UCSD-AML1 (cell line): ENCODE measurements around the gene NSDHL.
"Not testable (repeated sequence)": the region's sequence is repeated elsewhere in the genome, so short reads cannot be mapped to it uniquely, and the experiment has no call there.

Source experiments
- DNase-seq: peaks from one replicate; lab custom pipeline; 2025; ENCODE audit not compliant: unreplicated experiment; lab: John Stamatoyannopoulos, UW

NSDHL gene

DNA sequence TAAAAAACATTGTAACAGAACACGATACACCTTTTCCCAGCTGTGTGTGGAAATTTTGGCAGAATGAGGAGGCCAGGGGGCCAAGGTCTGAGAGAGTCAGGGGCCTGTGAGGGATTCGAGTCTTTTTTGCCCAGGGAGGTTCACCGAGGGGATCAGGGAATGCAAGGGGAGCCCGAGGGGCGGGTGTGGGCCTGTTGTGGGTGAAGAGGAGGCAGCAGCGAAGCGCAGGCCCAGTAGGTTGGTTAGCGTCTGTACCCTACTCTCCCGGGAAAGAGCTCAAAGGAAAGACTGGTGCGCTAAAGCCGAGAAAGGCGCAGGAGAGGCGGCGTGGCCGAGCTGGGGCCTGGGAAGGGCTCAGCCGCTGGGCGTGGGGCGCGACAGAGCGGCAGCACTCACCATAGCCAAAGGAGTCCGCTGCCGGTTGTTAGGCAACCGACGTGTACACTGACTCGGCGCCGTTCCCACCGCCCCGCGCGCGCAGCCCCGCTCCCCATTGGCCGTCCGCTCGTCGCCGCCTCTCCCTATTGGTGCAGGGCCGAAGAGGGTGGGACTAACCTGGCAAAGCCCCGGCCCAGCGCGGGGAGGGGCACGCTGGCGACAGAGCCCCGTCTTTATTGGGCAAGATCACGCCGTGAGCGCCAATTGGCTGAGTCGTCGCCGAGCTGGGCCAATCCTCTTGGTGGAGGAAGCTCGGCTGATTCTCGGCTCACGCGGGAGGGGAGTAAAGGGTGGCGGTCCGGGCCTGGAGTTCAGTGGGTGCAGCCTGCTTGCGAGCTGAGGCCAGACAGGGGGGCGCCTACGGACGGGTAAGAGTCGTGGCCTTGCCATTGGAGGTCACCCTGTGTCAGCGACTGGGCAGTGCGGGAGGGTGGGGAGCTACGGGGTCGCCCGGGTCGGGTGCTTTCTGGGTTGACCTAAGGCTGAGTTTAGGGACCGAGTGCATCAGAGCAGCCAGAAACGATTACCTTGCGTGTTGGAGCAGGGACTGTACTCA lies at the start of gene NSDHL, which contains the start of gene CETN2:
Gene NSDHL (plus strand): TSS at position 752 of the 994 bp plus-strand sequence. CDS start 15,262 bp downstream, outside the sequence.
Gene CETN2 (minus strand): TSS at position 446 of the 994 bp plus-strand sequence. CDS start 47 bp downstream, at position 399.
- DNase-seq = peak; percentile 91

DNA sequence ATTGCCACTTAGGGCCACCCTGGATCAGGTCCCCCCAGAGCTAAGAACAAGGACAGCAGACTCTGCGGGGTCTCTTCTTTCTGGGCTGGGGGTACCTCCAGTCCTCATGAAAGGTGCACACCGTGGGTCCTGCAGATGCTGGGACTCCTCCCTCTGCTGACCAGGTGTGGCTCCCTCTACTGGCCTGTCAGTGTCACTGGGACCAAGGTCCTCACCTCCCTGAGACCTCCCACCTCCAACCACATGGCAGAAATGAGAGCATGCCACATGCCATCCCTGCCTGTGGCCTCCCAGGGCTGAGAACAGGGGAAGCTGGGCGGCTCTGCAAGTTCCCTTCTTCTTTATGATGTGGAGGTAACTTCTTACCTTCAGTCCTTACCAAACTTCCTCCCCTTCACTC lies 43.8 kb upstream of the NSDHL start:
- not testable (repeated sequence) for DNase-seq

DNA sequence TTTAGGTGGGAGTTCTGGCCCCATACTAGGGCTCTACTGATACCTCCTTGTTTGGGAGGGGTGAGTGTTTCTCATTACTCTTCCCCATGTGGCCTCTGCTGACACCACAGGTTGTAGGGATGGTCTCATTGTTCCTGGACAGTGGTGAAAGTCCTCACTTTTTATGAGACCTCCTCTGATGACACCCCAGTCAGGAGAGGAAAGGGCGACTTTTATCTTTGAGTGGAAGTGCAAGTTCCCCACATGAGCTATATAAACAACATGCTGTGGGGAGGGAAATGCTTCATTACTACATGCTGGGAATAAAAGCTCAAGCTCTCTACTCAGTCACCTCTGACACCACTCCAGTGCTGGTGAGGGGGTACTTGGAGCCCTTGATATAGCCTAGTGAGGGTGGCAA lies 31.9 kb upstream of the NSDHL start:
- DNase-seq = no peak

DNA sequence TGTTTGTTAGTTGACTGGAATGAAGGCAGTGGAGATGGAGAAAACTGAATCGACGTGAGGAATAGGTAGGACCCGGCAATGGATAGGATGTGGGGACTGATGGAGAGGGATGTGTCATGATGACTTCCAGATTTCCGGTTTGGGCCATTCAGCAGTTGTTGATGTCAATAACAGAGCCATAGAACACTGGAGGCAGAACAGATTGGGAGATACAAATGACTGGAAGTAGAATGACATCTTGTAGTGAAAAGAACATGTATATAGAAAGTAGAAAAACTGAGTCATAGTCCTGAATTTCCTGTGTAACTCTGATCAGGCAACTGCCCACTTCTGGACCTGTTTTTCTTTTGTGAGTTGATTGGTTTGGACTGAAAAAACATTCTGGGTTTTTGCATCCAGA lies 24.8 kb upstream of the NSDHL start:
- DNase-seq = no peak

DNA sequence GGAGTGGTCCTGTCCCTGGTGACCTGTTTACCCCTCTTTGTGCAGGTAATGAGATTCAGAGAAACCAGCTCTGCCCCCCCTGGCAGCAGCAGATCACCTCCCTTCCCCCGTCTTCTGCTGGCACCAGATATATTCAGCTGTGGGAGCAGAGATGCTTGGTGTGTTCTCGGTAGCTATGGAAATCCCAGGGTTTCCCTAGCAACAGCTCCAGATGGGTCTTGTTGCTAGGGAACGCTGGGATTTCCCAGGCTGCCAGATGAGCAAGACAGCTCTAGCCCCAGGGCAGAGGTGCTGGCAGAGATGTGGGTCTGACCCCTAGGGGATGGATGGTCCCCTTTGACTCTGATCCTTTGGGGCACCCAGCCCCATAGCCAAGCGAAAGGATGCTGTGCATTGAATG lies 20.5 kb upstream of the NSDHL start:
- DNase-seq = no peak

DNA sequence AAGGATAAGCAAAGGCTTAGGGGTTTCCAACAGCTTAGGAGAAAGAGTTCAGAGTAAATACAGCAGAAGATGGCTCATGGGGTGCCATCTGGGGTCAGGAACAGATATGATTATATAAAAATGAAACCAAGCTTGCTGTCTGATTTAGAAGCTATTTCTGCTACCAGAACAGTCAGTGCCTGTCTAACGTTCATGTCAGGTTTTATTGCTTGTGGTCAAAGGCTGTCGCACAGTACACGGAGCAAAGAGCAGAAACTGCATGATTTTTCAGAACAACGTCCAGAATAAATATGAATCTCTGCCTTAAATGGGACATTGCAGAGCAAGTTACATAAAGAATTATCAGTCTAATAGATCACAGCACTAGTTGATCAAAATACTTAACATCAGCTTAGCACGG lies 17.7 kb upstream of the NSDHL start:
- DNase-seq = no peak

DNA sequence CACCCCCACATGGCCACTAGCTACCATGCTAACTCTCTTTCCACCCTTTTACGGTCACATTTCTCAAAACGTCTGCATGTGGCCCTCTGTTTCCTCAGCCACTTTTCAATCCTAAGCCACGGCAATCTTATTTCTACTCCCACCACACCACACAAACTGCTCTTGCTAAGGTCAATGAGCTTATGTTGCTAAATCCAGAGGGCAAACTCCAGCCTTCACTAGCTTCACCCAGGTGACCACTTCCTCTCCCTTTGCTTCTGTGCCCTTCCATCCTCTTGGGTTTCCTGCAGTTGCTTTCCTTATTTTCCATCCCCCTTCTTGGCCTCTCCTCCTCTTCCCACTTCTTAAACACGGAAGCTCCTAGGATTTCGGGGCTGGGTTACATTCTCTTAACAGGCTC lies 16.8 kb upstream of the NSDHL start:
- DNase-seq = no peak

DNA sequence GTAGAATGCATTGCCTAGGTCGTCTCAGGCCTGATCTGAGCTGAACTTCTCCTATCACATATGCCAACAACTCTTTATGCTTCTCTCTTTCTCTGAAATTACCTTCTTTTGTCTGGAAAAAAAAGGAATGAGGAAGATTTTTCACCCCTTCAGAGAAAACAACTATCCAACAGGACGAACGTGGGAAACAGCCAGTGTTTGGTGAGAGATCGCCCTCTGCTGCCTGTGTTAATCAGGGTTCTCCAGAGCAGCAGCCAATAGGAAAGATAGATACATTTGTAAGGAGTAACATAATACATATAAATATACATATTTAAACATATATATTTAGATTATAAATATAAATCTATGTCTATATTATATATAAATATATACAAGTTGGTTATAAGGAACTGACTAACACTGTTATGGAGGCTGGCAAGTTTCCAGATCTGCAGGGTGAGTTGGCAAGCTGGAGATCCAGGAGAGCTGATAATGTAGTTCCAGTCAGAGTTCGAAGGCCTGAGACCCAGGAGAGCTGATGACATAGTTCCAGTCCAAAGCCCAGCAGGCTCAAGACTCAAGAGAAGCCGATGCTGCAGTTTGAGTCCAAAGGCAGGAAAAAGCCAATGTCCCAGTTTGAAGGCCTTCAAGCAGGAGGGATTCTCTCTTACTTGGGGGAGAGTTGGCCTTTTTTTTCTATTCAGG lies 13.6 kb upstream of the NSDHL start:
- DNase-seq = no peak

DNA sequence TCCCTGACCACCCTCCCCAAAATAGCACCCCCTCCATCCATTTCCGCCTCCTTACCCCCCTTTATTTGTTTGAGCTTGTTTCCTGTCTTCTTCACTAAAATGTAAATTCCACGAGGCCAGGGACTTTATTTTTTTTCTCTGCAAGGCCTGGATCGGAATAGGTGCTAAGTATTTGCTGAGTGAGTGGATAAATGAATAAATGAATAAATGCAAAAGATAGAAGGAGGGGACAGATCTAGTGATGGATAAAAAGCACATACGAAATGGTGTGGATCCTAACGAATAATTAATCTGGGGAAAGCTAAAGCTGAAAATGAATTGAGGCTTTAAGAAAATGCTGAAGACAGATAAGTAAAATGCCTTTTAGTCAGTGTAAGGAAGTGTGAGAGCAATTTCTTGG lies 12.5 kb upstream of the NSDHL start:
- DNase-seq = no peak

DNA sequence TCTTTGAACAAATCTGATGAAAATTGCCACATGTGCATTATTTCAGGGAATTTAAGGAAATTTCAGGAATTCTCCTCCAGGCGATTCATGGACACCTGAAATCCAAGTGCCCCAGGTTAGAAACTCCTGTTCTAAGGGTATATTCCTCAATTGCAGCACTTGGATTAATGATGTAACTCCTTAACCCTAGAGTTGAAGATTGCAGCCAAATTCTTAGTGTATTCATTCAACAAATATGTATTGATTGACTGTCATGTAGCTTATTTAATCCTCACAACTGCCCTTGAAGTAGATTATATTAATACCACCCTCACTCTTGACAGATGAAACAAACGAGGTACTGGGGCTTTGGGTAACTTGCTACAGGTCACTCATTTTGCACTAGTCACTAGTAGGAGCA lies 11.6 kb upstream of the NSDHL start:
- DNase-seq = no peak

DNA sequence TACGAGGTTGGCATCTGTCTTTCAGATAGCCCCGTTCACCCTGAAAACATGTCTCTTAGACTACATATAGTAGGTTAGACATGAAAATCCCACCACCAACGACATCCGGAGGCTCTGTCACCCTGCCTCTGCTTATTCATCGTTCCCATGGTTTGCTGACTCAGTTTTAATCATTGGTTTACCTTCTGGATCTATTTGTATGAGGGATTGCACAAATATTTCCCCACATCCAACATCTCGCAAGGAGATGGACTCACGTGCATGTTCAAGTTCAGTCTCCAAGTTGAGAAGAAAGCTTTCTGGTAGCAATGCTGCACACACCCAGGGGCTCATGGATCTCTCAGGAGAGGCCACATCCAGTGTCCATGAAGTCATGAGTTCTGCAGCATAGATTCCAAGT lies 11.1 kb upstream of the NSDHL start:
- no peak for DNase-seq

DNA sequence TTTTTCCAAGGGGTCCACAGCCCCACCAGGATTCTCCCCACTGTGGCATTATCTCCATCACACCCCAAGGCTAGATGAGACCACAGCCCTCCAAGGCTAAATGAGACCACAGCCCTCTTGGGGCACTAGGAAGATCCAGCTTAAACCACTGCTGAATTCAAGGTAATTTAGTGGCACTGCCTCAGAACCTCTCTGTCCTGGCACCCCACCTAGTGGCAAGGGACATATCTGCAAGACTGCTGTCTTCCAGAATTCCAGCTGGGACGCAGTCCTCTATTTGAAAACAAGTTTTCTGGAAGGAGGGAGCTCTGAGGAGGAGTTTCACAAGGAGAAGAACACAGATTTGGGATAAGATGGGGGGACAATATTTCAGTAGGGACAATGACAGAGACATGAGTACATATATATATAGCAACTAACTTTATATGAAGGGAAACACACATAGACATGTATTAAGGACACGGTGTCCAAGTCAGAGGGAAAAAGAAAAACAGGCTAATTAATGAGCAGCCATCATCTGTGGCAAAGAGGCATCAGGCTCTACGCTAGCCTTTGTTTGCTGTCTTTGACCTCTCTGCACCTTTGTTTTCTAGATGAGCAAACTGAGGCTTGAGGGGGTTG lies 9.6 kb upstream of the NSDHL start:
- no peak for DNase-seq

DNA sequence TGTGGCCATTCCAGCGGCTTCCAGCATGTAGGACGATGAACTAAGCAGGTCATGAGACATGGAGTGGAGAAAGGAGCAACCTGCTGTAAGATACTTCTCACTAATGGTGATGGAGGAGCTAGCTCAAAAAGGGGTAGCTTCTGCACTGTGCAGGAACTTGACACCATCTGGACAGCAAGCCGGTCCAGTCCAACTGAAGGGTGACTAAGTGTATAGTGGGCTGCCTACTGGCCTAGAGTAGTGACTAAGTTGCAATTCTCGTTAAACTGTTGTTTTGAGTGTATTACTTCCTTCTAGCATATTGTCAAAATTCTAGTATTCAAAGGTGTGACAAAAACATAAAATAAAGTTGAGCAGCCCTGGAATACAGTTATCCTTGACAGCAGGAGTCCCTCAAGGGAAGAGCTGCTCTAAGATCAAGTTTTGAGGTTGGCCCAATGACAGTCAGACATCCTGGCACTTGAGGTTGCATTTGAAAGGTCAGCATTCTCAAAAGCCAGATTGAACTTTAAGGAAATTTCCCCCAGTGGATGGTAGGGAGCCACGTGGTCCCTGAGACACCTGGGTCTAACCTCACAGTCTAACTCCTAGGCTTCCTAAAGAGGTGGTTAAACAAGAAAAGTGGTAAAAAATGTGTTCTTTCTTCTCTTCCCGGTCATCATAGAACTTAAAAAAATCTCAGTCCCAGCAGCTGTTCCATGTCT lies 8.3 kb upstream of the NSDHL start:
- DNase-seq = no peak

DNA sequence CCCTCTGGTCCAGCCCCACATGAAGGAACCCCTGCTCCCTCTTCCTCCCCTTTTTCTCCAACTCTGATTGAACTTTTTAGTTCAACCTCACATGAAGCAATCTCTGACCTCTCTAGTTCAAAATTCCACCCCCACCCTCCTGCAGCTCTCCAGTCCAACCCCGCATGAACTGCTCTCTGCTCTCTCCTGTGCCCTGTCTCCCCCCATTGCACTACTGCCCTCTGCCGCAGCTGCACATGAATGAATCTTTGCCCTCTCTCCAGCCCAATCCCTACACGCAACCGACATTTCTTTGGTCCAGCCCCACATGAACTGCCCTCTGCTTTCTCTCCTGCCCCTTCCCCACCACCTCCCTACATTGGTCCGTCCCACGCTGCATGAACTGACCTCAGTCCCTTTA lies 7.2 kb upstream of the NSDHL start:
- no peak for DNase-seq

DNA sequence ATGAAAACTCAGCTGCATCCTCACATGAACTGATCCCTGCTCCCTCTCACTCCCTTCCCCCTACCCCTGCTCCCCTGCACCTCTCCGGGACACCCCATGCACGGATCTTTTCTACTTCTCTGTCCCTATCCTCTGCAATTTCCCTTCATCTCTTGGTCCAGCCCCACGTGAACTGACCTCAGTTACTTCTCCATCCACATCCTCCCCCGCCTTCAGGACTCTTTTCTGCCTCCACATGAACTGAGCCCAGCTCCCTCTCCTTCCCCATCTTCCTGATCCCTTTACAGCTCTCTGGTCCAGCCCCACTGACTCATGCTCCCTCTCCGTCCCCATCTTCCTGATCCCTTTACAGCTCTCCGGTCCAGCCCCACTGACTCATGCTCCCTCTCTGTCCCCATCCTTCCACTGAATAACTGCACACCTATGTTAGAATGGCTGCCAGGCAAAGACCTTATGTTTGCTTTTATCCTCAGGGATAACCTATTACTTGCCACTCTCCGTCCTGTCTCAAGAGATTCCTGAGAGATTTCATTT lies 6.0 kb upstream of the NSDHL start:
- DNase-seq = no peak

DNA sequence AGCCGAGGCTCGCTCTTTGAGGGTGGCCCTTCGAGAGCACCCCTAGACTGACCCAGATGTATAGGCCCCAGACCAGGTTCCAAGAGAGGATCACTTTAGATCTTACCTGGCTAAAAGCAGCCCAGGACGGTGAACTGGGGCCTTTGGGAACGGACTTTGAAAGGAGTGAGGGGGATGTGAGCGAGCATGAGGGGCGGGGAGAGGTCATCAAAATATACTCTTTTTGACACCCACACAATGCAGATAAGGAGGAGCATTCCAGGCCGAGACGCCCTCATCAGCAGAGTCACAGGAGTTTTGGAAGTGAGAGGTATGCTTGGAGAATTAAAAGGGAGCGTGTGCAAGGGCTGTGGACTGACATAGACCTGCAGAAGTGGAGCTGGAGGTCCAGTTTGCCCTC lies 528 bp downstream of the NSDHL start:
- no peak for DNase-seq

DNA sequence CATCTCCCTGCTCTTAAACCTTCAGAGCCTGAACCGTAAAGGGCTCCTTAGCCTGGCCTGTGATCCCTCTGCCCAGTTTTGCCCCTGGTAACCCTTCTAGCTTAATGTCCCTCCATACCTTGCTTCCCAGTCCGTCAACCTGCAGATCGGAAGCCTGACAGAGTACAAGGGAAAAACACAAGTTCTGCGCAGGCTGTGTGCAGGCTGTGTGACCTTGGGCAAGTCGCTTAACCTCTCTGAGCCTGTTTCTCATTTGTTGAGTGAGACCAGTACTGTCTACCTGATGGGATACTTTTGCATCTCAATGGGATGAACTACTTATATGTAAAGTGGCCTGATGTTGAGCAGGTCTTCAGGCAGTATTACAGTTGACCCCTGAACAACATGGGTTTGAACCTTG lies 1.7 kb downstream of the NSDHL start:
- no peak for DNase-seq

DNA sequence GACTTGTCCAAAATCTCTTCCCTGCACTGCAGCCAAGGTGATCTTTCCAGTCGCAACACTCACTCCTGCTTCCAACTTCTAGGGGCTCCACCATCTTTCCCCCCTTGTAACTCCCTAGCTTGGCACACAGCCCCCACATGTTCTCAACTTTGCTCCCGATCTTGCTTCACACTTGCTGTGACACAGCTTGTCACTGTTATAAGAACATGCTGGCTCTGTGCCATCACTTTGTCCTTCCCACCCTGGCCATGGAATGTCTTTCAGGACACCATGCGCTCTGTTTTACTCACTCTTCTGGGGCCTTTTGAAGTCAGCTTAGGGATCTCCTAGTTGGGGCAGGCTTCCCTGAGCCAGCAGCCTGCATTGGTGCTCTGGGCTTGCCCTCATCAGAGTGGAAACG lies 2.5 kb downstream of the NSDHL start:
- DNase-seq = no peak

DNA sequence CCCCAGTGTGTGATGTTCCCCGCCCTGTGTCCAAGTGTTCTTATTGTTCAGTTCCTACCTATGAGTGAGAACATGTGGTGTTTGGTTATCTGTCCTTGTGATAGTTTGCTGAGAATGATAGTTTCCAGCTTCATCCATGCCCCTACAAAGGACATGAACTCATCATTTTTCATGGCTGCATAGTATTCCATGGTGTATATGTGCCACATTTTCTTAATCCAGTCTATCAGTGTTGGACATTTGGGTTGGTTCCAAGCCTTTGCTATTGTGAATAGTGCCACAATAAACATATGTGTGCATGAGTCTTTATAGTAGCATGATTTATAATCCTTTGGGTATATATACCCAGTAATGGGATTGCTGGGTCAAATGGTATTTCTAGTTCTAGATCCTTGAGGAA lies 4.6 kb downstream of the NSDHL start:
- DNase-seq = not testable (repeated sequence)

DNA sequence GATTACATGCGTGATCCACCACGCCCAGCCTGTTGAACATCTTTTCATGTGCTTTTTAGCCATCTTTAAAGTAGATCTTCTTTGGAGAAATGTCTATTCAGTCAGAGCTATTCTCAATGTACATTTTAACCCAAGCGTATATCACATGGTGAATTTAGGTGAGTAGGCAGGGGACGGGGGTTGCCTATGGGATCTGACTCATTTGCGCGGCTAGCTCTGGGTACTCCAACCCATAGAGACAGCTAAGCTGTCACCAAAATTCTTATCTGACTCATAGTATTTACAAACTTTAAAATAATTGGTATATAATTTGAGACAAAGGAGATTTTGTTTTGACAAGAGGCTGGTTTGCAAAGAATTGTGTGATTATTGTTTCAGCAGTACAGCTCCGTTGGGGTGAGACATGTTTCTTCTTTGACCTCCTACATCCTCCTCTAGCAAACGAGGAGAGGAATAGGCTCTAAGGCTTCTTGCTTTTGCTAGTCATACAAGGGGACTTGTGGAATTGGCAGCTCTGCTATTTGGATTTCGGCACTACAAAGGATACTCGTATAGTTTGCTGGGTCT lies 12.0 kb downstream of the NSDHL start:
- DNase-seq = no peak
